CD14-positive monocyte (primary cell): ENCODE results near the gene LYPLAL1. TPM values are rescaled to one million over a fixed set of nuclear protein-coding genes. Genes with fewer than 3 reads are reported as not detected.

Experiments used
- DNase-seq, 3 donors: peaks; one replicate each; pipeline ENCODE4 v3.0.0-alpha.2; 2011 to 2022
- H2AFZ ChIP-seq: 2 replicates; pipeline ENCODE4 v1.6.0; 2012; ENCODE audit warnings: mild to moderate bottlenecking, low read depth, low read length, inconsistent platforms; ENCODE audit not compliant: insufficient read depth, poor library complexity, severe bottlenecking
- H3K27ac ChIP-seq, 2 donors: 1 replicate in 1 of 2; 2 replicates in 1 of 2; pipeline ENCODE4 v1.5.1; 2012 to 2013; ENCODE audit warnings: low read length in 2 of 2, control low read depth in 1 of 2, inconsistent platforms in 1 of 2, low read depth in 1 of 2, mild to moderate bottlenecking in 1 of 2
- H3K27me3 ChIP-seq, 2 donors: one replicate each; pipeline versions ENCODE4 v1.6.0 to v1.6.1; 2011 to 2013; ENCODE audit warnings: low read length in 2 of 2; ENCODE audit not compliant: control insufficient read depth in 2 of 2, insufficient read depth in 2 of 2
- H3K36me3 ChIP-seq, 2 donors: replicated peaks in 1 of 2; 1 replicate in 1 of 2; 2 replicates in 1 of 2; pipeline versions ENCODE4 v1.5.1 to v1.6.1; 2012 to 2013; ENCODE audit warnings: low read length in 2 of 2, control low read depth in 1 of 2, inconsistent platforms in 1 of 2, mild to moderate bottlenecking in 1 of 2; ENCODE audit not compliant: insufficient read depth in 2 of 2, control insufficient read depth in 1 of 2
- H3K4me1 ChIP-seq, 2 donors: 1 replicate in 1 of 2; 2 replicates in 1 of 2; pipeline versions ENCODE4 v1.5.1 to v1.6.1; 2012 to 2013; ENCODE audit warnings: low read length in 2 of 2, control low read depth in 1 of 2, inconsistent platforms in 1 of 2, mild to moderate bottlenecking in 1 of 2, moderate library complexity in 1 of 2; ENCODE audit not compliant: insufficient read depth in 2 of 2, control insufficient read depth in 1 of 2
- H3K4me2 ChIP-seq: replicated peaks from 2 replicates; pipeline ENCODE3; 2012; ENCODE audit warnings: low read length, moderate library complexity, mild to moderate bottlenecking; ENCODE audit not compliant: poor library complexity, severe bottlenecking; ENCODE audit errors: extremely low read depth
- H3K4me3 ChIP-seq, 3 experiments: fragments of 200-600 bp in 1 of 3; sonication (generic) in 1 of 3; replicated peaks in 1 of 3; 1 replicate in 2 of 3; 2 replicates in 1 of 3; pipeline ENCODE4 v1.5.1; 2011 to 2013; ENCODE audit warnings: low read length in 3 of 3, mild to moderate bottlenecking in 3 of 3, control low read depth in 2 of 3, low read depth in 2 of 3, inconsistent platforms in 1 of 3, moderate library complexity in 1 of 3
- H3K79me2 ChIP-seq: 2 replicates; pipeline ENCODE4 v1.6.0; 2012; ENCODE audit warnings: mild to moderate bottlenecking, control low read depth, inconsistent platforms, low read length, moderate library complexity; ENCODE audit not compliant: insufficient read depth
- H3K9ac ChIP-seq: 2 replicates; pipeline ENCODE4 v1.6.0; 2017; ENCODE audit warnings: low read length, mild to moderate bottlenecking; ENCODE audit not compliant: insufficient read depth, poor library complexity, severe bottlenecking
- H3K9me3 ChIP-seq, 2 donors: replicated peaks in 1 of 2; 1 replicate in 1 of 2; 2 replicates in 1 of 2; pipeline versions ENCODE4 v1.5.1 to v1.6.1; 2012 to 2013; ENCODE audit warnings: low read length in 2 of 2, control low read depth in 1 of 2; ENCODE audit not compliant: control insufficient read depth in 1 of 2, insufficient read depth in 1 of 2
- H4K20me1 ChIP-seq: 2 replicates; pipeline ENCODE4 v1.6.0; 2012; ENCODE audit warnings: mild to moderate bottlenecking, low read length, control low read depth, moderate library complexity; ENCODE audit not compliant: insufficient read depth
- H3K27ac Mint-ChIP-seq, 7 donors: one replicate each; pipeline ENCODE4 v1.8.0; 2020; ENCODE audit warnings: mild to moderate bottlenecking in 7 of 7, mixed read lengths in 7 of 7, moderate library complexity in 6 of 7, inconsistent platforms in 2 of 7
- H3K27me3 Mint-ChIP-seq, 3 donors: one replicate each; pipeline ENCODE4 v1.8.0; 2021 to 2022; ENCODE audit warnings: low read depth in 3 of 3, mild to moderate bottlenecking in 3 of 3, mixed read lengths in 3 of 3, moderate library complexity in 3 of 3, inconsistent platforms in 1 of 3
- H3K36me3 Mint-ChIP-seq, 2 donors: one replicate each; pipeline ENCODE4 v1.8.0; 2020; ENCODE audit warnings: mixed read lengths in 2 of 2, inconsistent platforms in 1 of 2, mild to moderate bottlenecking in 1 of 2
- H3K4me1 Mint-ChIP-seq: one replicate; pipeline ENCODE4 v1.8.0; 2020; ENCODE audit warnings: mild to moderate bottlenecking, mixed read lengths
- H3K4me3 Mint-ChIP-seq, 2 donors: one replicate each; pipeline ENCODE4 v1.8.0; 2020; ENCODE audit warnings: mild to moderate bottlenecking in 2 of 2, mixed read lengths in 2 of 2, moderate library complexity in 1 of 2
- H3K9me3 Mint-ChIP-seq, 7 donors: one replicate each; pipeline ENCODE4 v1.8.0; 2020 to 2022; ENCODE audit warnings: mixed read lengths in 7 of 7, mild to moderate bottlenecking in 6 of 7, moderate library complexity in 6 of 7, inconsistent platforms in 2 of 7
- WGBS: methylation state at CpG from one replicate; pipeline ENCODE4 v1.1.5; 2013; ENCODE audit warnings: missing lambda C conversion rate; ENCODE audit not compliant: insufficient coverage; 5-methylcytosine and 5-hydroxymethylcytosine counted together
- intact Hi-C, 2 donors: fragments of 100-400 bp; cut with micrococcal nuclease; formaldehyde crosslinking; loops; one replicate each; pipeline versions ENCODE4 v1.15.0 to v1.15.1; 2023
- polyA plus RNA-seq, 3 donors: library from polyadenylated mRNA; depleted of rRNA in 1 of 3; unstranded in 2 of 3; stranded (reverse) in 1 of 3; fragments of 300-500 nt in 2 of 3; fragments of >200 nt in 1 of 3; fragmentation: Illumina TruSeq in 2 of 3; gene quantifications; 1 replicate in 2 of 3; 2 replicates in 1 of 3; pipeline ENCODE4 v1.2.3, GENCODE V29; 2012 to 2021
- TF ChIP-seq, protein P1 (sequence below): fragments of 200-600 bp; IDR thresholded peaks from one replicate; pipeline ENCODE4 v1.8.0; 2022; ENCODE audit warnings: antibody characterized with exemption, mild to moderate bottlenecking

LYPLAL1 gene
- polyA plus RNA-seq, 3 donors = 10.2 to 55.9 (median 36.1) TPM

- H3K9me3 Mint-ChIP-seq = peaks cover 0 to 1% (median 0%) of the 10 kb centered on the region in 7 donors
- H2AFZ ChIP-seq = no peak overlapping the region
Measured at GRCh38 chr1:219163401-219163954, 10.2 kb upstream of the LYPLAL1 start.

GRCh38 chr1:219171192-219171935 is 2.3 kb upstream of the LYPLAL1 start:
- Mint-ChIP-seq H3K4me3 (no peak overlapping the region), H3K27ac (no peak overlapping the region), H3K27me3 (peaks cover 0 to 1% (median 0%) of the 10 kb centered on the region in 3 donors), H3K4me1 (peaks cover 29% of the 10 kb centered on the region), H3K36me3 (peaks cover 8 to 9% of the 10 kb centered on the region in 2 donors), H3K9me3 (no peaks in the 10 kb centered on the region)
- Histone ChIP-seq H3K27ac (no peak overlapping the region), H3K36me3 (no peaks in the 10 kb centered on the region), H3K4me3 (no peak overlapping the region), H2AFZ (no peak overlapping the region), H3K27me3 (no peaks in the 10 kb centered on the region), H4K20me1 (no peaks in the 10 kb centered on the region), H3K9ac (no peak overlapping the region), H3K9me3 (no peaks in the 10 kb centered on the region), H3K4me2 (no peak overlapping the region), H3K79me2 (peaks cover 20% of the 10 kb centered on the region), H3K4me1 (peaks cover 19 to 28% of the 10 kb centered on the region in 2 donors)
- TF ChIP-seq, protein P1, sequence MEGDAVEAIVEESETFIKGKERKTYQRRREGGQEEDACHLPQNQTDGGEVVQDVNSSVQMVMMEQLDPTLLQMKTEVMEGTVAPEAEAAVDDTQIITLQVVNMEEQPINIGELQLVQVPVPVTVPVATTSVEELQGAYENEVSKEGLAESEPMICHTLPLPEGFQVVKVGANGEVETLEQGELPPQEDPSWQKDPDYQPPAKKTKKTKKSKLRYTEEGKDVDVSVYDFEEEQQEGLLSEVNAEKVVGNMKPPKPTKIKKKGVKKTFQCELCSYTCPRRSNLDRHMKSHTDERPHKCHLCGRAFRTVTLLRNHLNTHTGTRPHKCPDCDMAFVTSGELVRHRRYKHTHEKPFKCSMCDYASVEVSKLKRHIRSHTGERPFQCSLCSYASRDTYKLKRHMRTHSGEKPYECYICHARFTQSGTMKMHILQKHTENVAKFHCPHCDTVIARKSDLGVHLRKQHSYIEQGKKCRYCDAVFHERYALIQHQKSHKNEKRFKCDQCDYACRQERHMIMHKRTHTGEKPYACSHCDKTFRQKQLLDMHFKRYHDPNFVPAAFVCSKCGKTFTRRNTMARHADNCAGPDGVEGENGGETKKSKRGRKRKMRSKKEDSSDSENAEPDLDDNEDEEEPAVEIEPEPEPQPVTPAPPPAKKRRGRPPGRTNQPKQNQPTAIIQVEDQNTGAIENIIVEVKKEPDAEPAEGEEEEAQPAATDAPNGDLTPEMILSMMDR = no peak
- no peak for DNase-seq
- intact Hi-C loops = loop anchor here in 1 of 2 donors (10.0 kb wide), 1 partner anchor 827 kb away; the partner anchor contains the start of gene TGFB2
- WGBS = no CpG with 5 or more reads among the region's 1 CpG

More at GRCh38 chr1:219163401-219163954, 10.2 kb upstream of the LYPLAL1 start:
- Histone ChIP-seq H3K27me3 (no peaks in the 10 kb centered on the region), H3K4me2 (no peak overlapping the region), H3K9me3 (no peaks in the 10 kb centered on the region), H3K4me3 (no peak overlapping the region), H3K4me1 (no peaks in the 10 kb centered on the region), H3K36me3 (no peaks in the 10 kb centered on the region), H3K9ac (no peak overlapping the region), H4K20me1 (no peaks in the 10 kb centered on the region), H3K27ac (no peak overlapping the region), H3K79me2 (no peaks in the 10 kb centered on the region)
- no peak for DNase-seq
- Mint-ChIP-seq H3K4me1 (no peaks in the 10 kb centered on the region), H3K27me3 (peaks cover 0 to 3% (median 2%) of the 10 kb centered on the region in 3 donors), H3K27ac (no peak overlapping the region), H3K4me3 (no peak overlapping the region), H3K36me3 (no peaks in the 10 kb centered on the region)
- TF ChIP-seq, protein P1 = no peak
- intact Hi-C loops = no loop called here
- 83% methylated on average over 1 of the region's 4 CpGs for WGBS
